Measurements from ENCODE around the gene P2RY13. TPM values are rescaled to one million over a fixed set of nuclear protein-coding genes. Genes with fewer than 3 reads are reported as not detected.
A peak's percentile ranks its signal among the peaks of the same experiment; 100 is the strongest.

P2RY13 gene
- total and polyA plus RNA-seq, 12 donors: 0.66 to 6.0 (median 2.3) TPM

GRCh38 chr3:151322511-151322910, 6.8 kb downstream of the P2RY13 start:
- Histone ChIP-seq H3K27me3 (no peaks in the 10 kb centered on the region), H3K9me3 (replicated peaks in 1 of 3) (no peaks in the 10 kb centered on the region), H3K36me3 (replicated peaks in 1 of 2) (no peaks in the 10 kb centered on the region), H3K4me3 (no peak overlapping the region), H3K4me1 (replicated peaks in 1 of 2) (peaks cover 8 to 26% of the 10 kb centered on the region in 2 donors), H3K27ac (no peak overlapping the region)
- WGBS, 4 donors: 78 to 85% (median 83%) methylated on average over 1 of the region's 1 CpG
- DNase-seq: no peak
- intact Hi-C loops (cut with DNase I): no loop called here
- no peak for TF ChIP-seq POLR2A (IDR thresholded peaks at IDR 0.05)
- TF ChIP-seq, protein P1, sequence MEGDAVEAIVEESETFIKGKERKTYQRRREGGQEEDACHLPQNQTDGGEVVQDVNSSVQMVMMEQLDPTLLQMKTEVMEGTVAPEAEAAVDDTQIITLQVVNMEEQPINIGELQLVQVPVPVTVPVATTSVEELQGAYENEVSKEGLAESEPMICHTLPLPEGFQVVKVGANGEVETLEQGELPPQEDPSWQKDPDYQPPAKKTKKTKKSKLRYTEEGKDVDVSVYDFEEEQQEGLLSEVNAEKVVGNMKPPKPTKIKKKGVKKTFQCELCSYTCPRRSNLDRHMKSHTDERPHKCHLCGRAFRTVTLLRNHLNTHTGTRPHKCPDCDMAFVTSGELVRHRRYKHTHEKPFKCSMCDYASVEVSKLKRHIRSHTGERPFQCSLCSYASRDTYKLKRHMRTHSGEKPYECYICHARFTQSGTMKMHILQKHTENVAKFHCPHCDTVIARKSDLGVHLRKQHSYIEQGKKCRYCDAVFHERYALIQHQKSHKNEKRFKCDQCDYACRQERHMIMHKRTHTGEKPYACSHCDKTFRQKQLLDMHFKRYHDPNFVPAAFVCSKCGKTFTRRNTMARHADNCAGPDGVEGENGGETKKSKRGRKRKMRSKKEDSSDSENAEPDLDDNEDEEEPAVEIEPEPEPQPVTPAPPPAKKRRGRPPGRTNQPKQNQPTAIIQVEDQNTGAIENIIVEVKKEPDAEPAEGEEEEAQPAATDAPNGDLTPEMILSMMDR (IDR thresholded peaks at IDR 0.05): no peak

- TF ChIP-seq, protein P1 (IDR thresholded peaks at IDR 0.05): no peak
- TF ChIP-seq POLR2A (IDR thresholded peaks at IDR 0.05): no peak
- intact Hi-C loops (cut with DNase I): no loop called here
- Histone ChIP-seq H3K4me1 (replicated peaks in 1 of 2) (peaks cover 8 to 22% of the 10 kb centered on the region in 2 donors), H3K27me3 (no peaks in the 10 kb centered on the region), H3K9me3 (replicated peaks in 1 of 3) (no peaks in the 10 kb centered on the region), H3K27ac (no peak overlapping the region), H3K36me3 (replicated peaks in 1 of 2) (no peaks in the 10 kb centered on the region), H3K4me3 (no peak overlapping the region)
- no peak for DNase-seq
- WGBS, 4 donors: 57 to 88% (median 66%) methylated on average over 1 of the region's 1 CpG
Measured at GRCh38 chr3:151321526-151321925, 7.8 kb downstream of the P2RY13 start.

DNA sequence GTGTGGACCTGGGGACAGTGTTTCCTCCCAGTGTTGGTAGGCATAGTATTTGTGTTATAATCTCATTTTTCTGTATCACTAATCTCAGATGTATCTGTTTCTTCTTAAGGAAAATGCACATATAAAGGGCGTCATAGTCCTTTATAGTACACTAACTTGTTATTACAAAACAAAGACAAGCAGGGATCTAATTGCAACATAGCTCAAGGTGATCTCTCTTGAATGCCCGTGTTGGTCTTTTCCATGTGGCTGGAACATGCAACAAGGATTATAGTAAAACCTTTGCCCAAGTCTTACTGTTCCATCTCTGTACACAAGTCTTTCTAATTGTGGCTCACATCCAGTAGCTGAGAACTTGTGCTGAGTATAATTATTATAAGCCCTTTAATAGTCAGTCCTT, 9.2 kb downstream of the P2RY13 start:
- DNase-seq: no peak
- Histone ChIP-seq H3K27ac (no peak overlapping the region), H3K4me3 (no peak overlapping the region), H3K9me3 (replicated peaks in 1 of 3) (no peaks in the 10 kb centered on the region), H3K4me1 (replicated peaks in 1 of 2) (peaks cover 8 to 22% of the 10 kb centered on the region in 2 donors), H3K27me3 (no peaks in the 10 kb centered on the region), H3K36me3 (replicated peaks in 1 of 2) (no peaks in the 10 kb centered on the region)
- 55 to 76% (median 67%) methylated on average over 2 of the region's 2 CpGs for WGBS, 4 donors
- intact Hi-C loops (cut with DNase I): no loop called here
- TF ChIP-seq, protein P1 (IDR thresholded peaks at IDR 0.05): no peak
- TF ChIP-seq POLR2A (IDR thresholded peaks at IDR 0.05): no peak

DNA sequence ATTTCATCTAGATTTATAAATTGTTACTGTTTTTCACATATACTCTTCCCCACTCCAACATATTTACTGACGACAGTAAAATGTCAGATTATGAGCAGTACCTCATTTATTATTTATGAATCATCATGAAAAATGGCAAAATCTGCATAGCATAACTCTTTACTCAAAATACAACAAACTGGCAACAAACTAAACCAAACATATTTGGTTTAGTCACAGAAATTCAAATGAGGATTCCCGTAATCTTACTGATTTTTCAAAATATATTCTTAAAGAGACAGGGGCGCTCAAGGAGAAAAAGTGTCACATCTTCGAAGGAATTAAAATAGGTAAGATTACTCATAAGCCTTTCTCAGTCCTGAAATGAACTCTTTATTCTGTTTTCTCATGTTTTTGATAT, 9.7 kb downstream of the P2RY13 start:
- Histone ChIP-seq H3K27me3 (no peaks in the 10 kb centered on the region), H3K36me3 (replicated peaks in 1 of 2) (no peaks in the 10 kb centered on the region), H3K27ac (peak overlapping the region in 1 of 5 donors; percentile 8), H3K4me3 (no peak overlapping the region), H3K4me1 (replicated peaks in 1 of 2) (peaks cover 8 to 22% of the 10 kb centered on the region in 2 donors), H3K9me3 (replicated peaks in 1 of 3) (no peaks in the 10 kb centered on the region)
- intact Hi-C loops (cut with DNase I): no loop called here
- 56 to 64% (median 58%) methylated on average over 4 of the region's 4 CpGs for WGBS, 4 donors
- TF ChIP-seq, protein P1 (IDR thresholded peaks at IDR 0.05): no peak
- no peak for TF ChIP-seq POLR2A (IDR thresholded peaks at IDR 0.05)
- no peak for DNase-seq
